GM12892 (cell line): ENCODE results near the gene NFE2. TPM values are rescaled to one million over a fixed set of nuclear protein-coding genes. Genes with fewer than 3 reads are reported as not detected.

Experiments
- DNase-seq: peaks from one replicate; pipeline ENCODE4 v3.0.0; 2011; ENCODE audit not compliant: insufficient read length
- FAIRE-seq: peaks from 2 replicates; lab custom pipeline; 2011; peaks lifted over from hg19 to GRCh38; lab: Jason Lieb, UNC
- POLR2A ChIP-seq: IDR thresholded peaks from 2 replicates; pipeline ENCODE4 v1.6.1; 2011; ENCODE audit warnings: low read depth, low read length, control low read depth
- POLR2AphosphoS5 ChIP-seq: IDR thresholded peaks from 2 replicates; pipeline ENCODE4 v1.6.1; 2011; ENCODE audit warnings: low read depth, low read length, control low read depth
- TAF1 ChIP-seq: IDR thresholded peaks from 2 replicates; pipeline ENCODE4 v1.6.1; 2011; ENCODE audit warnings: low read depth, mild to moderate bottlenecking, control low read depth, low read length, borderline replicate concordance
- polyA plus RNA-seq: library from polyadenylated mRNA; unstranded; fragments of >200 nt; gene quantifications from one replicate; pipeline ENCODE4 v1.2.1, GENCODE V29; 2012; ENCODE audit warnings: missing spikeins, inconsistent platforms; ENCODE audit not compliant: missing spikeins

Gene NFE2
- polyA plus RNA-seq: 0.28 TPM

GRCh38 chr12:54300732-54301427, at the start of gene NFE2:
Gene NFE2 (minus strand): TSS chr12:54301015. CDS start chr12:54295248, 5,767 bp downstream.
- no peak for FAIRE-seq
- TF ChIP-seq POLR2AphosphoS5: no peak
- no peak for TF ChIP-seq POLR2A
- TF ChIP-seq TAF1: no peak
- DNase-seq: no peak

DNA sequence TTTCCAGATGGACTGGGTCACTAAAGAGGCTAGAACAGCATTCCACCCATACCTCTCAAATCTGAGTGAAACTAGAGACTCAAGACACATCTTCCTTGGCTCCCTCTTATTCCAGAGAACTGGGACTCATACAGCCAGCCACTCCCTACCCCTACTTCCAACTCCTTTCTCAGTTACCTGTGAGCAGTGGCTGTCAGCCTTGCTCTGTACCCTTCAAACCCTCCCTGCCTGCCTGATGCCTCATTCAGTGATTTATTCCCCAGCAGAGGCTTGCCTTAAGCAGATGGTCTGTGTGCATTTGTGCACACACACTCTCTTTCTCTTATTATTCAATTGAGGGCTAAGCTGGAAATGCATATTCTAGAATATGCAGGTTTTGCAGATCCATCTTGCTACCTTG, 48.9 kb upstream of the NFE2 start:
- FAIRE-seq (no peak), DNase-seq (no peak)
- TF ChIP-seq TAF1: no peak
- no peak for TF ChIP-seq POLR2A
- no peak for TF ChIP-seq POLR2AphosphoS5

- no peak for TF ChIP-seq POLR2AphosphoS5
- TF ChIP-seq TAF1: no peak
- TF ChIP-seq POLR2A: no peak
- FAIRE-seq: no peak
- no peak for DNase-seq
These were observed 48.2 kb upstream of the NFE2 start for GRCh38 chr12:54349036-54349435.

DNA sequence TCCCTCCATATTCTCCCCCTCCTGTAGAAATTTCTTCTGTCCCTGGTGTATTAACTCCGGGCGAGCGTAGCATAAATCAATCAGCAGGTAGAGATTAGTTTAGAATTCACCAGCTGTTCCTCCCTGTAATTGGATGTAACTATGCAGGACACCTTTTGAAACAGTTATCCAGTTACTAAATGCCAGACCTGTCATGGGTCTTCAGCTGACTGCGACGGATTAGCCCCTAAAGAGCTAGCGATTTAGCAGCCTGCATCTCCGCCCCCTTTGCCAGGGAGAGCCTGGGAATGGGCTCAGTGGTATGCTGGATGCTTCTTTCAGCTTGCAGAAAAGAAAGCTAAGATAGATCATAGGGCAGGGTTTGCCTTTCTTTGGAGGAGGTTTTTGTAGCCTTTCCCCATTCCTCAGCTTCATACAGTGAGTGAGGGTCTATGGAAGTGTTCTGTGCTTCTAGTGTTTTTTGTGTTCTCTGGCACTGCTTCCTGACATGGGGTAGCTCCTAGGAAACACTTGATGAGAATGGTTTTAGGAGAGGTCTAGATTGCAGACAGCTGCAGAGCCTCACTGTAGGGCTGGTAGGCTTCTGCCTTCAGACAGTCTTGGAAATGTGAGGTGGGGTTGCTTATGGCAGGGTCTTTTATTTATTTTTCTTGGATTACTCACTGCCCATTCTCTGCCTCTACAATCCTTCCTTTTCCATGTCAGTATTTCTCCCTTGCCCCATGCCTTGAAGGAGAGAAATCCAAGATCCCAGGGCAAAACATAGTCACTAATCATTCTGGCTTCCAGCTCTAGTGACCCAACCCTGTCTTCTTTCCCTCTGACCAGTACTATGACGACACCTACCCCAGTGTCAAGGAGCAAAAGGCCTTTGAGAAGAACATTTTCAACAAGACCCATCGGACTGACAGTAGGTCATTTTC, 40.8 kb upstream of the NFE2 start:
- TF ChIP-seq TAF1: no peak
- TF ChIP-seq POLR2AphosphoS5: no peak
- no peak for TF ChIP-seq POLR2A
- no peak for FAIRE-seq
- no peak for DNase-seq

GRCh38 chr12:54340846-54341245, 40.0 kb upstream of the NFE2 start:
- no peak for DNase-seq
- TF ChIP-seq POLR2A: no peak
- TF ChIP-seq POLR2AphosphoS5: no peak
- TF ChIP-seq TAF1: no peak
- FAIRE-seq: no peak

DNA sequence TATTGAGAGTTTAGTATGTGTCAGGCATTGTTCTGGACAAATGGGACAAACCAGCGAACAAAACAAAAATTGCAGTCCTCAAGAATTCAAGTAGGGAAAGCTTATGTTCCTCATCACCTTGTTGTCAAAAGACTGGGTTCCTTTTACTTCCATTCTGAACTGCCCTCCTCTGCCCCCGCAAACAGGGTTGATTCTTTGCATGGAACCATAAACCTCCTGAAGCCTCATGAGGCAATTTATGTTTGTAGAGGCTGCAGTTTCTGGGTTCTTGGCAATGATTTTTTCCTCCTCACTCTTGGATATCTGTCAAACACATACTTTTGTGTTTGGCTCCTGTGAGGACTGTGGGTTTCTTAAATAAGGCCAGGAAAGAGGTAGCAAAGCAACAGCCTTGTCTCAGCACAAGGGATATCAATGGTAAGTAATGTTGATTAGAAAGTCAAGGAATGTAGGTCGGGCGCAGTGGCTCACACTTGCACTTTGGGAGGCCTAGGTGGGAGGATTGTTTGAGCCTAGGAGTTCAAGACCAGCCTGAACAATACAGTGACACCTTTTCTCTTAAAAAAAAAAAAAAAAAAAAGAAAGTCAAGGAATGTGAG, 38.0 kb upstream of the NFE2 start:
- DNase-seq: no peak
- FAIRE-seq: no peak
- TF ChIP-seq POLR2A (no peak), POLR2AphosphoS5 (no peak), TAF1 (no peak)

- TF ChIP-seq POLR2AphosphoS5 (no peak), TAF1 (no peak), POLR2A (no peak)
- DNase-seq (no peak), FAIRE-seq (no peak)
These were observed 37.2 kb upstream of the NFE2 start for GRCh38 chr12:54337854-54338650.

DNA sequence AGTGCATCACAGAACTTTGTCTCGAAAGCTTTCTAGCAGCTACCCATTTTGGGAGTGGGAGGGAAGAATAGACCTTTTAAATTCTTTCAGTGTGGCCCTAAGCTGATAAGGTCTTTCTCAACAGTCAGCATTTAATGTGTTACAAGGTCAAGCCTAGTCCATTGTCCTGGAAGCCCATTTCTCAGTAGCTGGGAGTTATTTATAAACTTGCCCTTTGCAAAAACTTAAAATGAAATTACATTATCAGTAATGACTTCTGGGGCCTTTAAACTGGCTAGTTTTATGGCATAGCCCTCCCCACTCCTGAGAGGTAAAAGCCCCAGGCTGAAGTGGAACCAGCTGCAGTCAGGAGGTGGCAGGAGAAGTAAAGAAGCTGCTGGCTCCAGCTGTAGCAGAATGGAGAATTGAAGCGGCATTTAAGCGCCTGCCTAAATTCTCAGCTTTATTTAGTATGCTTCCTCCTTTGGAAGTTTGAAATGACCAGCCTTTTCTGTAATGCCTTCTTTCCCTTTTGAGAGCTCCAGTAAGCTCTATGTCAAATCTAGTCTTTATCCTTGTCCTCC, 36.5 kb upstream of the NFE2 start:
- TF ChIP-seq TAF1: no peak
- no peak for FAIRE-seq

GRCh38 chr12:54333420-54334034, 32.7 kb upstream of the NFE2 start:
- DNase-seq: no peak
- no peak for FAIRE-seq

More for the DNA sequence above, 36.5 kb upstream of the NFE2 start:
- DNase-seq: no peak

GRCh38 chr12:54331461-54331860, 30.6 kb upstream of the NFE2 start:
- TF ChIP-seq POLR2AphosphoS5 (no peak), TAF1 (no peak), POLR2A (no peak)
- no peak for DNase-seq
- no peak for FAIRE-seq

More at GRCh38 chr12:54333420-54334034, 32.7 kb upstream of the NFE2 start:
- TF ChIP-seq TAF1: no peak

DNA sequence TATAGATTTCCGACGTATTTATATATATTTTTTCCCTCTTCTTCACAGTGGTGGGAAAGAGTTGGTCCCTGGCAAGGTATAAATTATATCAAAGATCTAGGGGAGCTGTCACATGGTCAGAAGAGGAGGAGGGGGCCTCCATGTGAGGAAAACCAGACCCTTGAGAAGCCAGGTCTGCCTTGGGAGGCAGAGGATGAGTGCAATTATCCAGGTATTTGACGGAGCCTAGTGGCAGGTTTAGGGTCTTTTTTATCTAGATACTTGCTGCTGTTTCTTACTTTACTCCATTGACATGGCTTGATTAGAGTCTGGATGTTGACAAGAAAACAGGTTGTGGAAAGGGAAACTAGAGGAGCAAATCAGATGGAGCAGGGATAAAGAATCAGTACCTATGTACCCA, 29.6 kb upstream of the NFE2 start:
- DNase-seq: no peak
- TF ChIP-seq POLR2AphosphoS5: no peak
- TF ChIP-seq TAF1: no peak
- TF ChIP-seq POLR2A: no peak
- no peak for FAIRE-seq
